ENCODE data around the gene SIMC1. TPM values are rescaled to one million over a fixed set of nuclear protein-coding genes. Genes with fewer than 3 reads are reported as not detected.

The SIMC1 gene
- total RNA-seq, 1 experiment from 2014 or later, result 19.7 TPM

DNA sequence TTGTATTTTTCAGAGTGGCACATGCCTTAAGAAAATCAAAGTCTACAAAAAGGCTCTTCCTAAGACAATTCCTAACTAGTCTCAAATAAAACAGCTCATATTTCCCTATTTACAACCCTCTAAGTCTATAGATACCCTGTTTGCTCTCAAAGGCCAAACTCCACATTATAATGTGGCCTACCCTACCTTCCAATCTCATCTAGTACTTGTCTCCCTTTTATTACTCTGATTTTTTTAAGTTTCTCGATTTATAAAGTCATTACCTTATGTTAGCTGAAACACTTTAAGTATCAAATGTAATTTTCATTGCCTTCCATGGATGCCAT, 103.9 kb downstream of the SIMC1 start:
- intact Hi-C loops (cut with micrococcal nuclease), result no loop called here
- Histone ChIP-seq H3K27ac (ENCODE audit: low read depth, low read length) (no peak overlapping the region), H2AFZ (ENCODE audit: low read depth, low read length, poor library complexity, severe bottlenecking) (no peak overlapping the region), H3K9me2 (ENCODE audit: insufficient read depth) (no peaks in the 10 kb centered on the region), H3K9me3 (ENCODE audit: control insufficient read depth in 1 of 2, insufficient read depth in 1 of 2, low read depth in 1 of 2, low read length in 2 of 2) (no peaks in the 10 kb centered on the region), H3K4me2 (ENCODE audit: low read length) (no peak overlapping the region), H3K79me2 (ENCODE audit: insufficient read depth, low read length) (no peaks in the 10 kb centered on the region), H3K9ac (ENCODE audit: low read length) (no peak overlapping the region), H3K4me1 (ENCODE audit: control insufficient read depth in 1 of 2, insufficient read depth in 2 of 2, low read length in 2 of 2) (no peaks in the 10 kb centered on the region), H3K36me3 (ENCODE audit: control insufficient read depth in 1 of 2, insufficient read depth in 2 of 2, low read length in 2 of 2) (peaks cover 13 to 24% of the 10 kb centered on the region in 2 experiments; a peak in 3 of 4 replicates), H3K4me3 (replicated peaks in 1 of 2; ENCODE audit: low read depth in 1 of 2, low read length in 2 of 2) (no peak overlapping the region), H3K27me3 (ENCODE audit: insufficient read depth, low read length) (no peaks in the 10 kb centered on the region), H4K20me1 (ENCODE audit: insufficient read depth) (no peaks in the 10 kb centered on the region)
- BruUV-seq (replicated peaks), result no TSS peak
- TF ChIP-seq EGR1 (IDR thresholded peaks at IDR 0.05; ENCODE audit: low read depth) (no peak), TCF7L2 (IDR thresholded peaks at IDR 0.05; ENCODE audit: borderline replicate concordance, extremely low read depth, insufficient read depth, insufficient read length) (no peak), SRF (IDR thresholded peaks at IDR 0.05; ENCODE audit: low read depth) (no peak), EZH2phosphoT487 (IDR thresholded peaks at IDR 0.05; ENCODE audit: borderline replicate concordance) (no peak), POLR2AphosphoS5 (IDR thresholded peaks at IDR 0.05; ENCODE audit: low read depth, low read length) (no peak), SIN3A (IDR thresholded peaks at IDR 0.05; ENCODE audit: low read depth) (no peak), CBX3 (IDR thresholded peaks at IDR 0.05; ENCODE audit: low read depth) (no peak), SP1 (IDR thresholded peaks at IDR 0.05; ENCODE audit: low read depth) (no peak), ZNF274 (IDR thresholded peaks at IDR 0.05; ENCODE audit: low read depth, low read length) (no peak), POLR2A (IDR thresholded peaks at IDR 0.05; ENCODE audit: borderline replicate concordance, extremely low read depth, insufficient read depth, insufficient read length) (no peak), ELF1 (IDR thresholded peaks at IDR 0.05; ENCODE audit: borderline replicate concordance, low read depth) (no peak), ZFX (IDR thresholded peaks at IDR 0.05) (no peak), RAD21 (IDR thresholded peaks at IDR 0.05; ENCODE audit: low read depth) (no peak), ATF3 (IDR thresholded peaks at IDR 0.05) (no peak), FOSL1 (IDR thresholded peaks at IDR 0.05; ENCODE audit: low read depth) (no peak), YY1 (IDR thresholded peaks at IDR 0.05; ENCODE audit: extremely low read depth, insufficient replicate concordance, low read depth, low read length) (no peak), CTCF (IDR thresholded peaks at IDR 0.05 in 2 of 3, conservative IDR thresholded peaks at IDR 0.05 in 1 of 3; ENCODE audit: borderline replicate concordance in 1 of 3, insufficient read depth in 1 of 3, low read depth in 2 of 3, low read length in 2 of 3) (no peak), JUND (IDR thresholded peaks at IDR 0.05) (no peak)
- TF ChIP-seq, protein P1, sequence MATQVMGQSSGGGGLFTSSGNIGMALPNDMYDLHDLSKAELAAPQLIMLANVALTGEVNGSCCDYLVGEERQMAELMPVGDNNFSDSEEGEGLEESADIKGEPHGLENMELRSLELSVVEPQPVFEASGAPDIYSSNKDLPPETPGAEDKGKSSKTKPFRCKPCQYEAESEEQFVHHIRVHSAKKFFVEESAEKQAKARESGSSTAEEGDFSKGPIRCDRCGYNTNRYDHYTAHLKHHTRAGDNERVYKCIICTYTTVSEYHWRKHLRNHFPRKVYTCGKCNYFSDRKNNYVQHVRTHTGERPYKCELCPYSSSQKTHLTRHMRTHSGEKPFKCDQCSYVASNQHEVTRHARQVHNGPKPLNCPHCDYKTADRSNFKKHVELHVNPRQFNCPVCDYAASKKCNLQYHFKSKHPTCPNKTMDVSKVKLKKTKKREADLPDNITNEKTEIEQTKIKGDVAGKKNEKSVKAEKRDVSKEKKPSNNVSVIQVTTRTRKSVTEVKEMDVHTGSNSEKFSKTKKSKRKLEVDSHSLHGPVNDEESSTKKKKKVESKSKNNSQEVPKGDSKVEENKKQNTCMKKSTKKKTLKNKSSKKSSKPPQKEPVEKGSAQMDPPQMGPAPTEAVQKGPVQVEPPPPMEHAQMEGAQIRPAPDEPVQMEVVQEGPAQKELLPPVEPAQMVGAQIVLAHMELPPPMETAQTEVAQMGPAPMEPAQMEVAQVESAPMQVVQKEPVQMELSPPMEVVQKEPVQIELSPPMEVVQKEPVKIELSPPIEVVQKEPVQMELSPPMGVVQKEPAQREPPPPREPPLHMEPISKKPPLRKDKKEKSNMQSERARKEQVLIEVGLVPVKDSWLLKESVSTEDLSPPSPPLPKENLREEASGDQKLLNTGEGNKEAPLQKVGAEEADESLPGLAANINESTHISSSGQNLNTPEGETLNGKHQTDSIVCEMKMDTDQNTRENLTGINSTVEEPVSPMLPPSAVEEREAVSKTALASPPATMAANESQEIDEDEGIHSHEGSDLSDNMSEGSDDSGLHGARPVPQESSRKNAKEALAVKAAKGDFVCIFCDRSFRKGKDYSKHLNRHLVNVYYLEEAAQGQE (IDR thresholded peaks at IDR 0.05; ENCODE audit: low read depth), result no peak
- RAD21 ChIA-PET (ENCODE audit: low non-redundant PET in 1 of 2, low total read pairs in 2 of 2, uncharacterized antibody in 2 of 2, unreplicated experiment in 2 of 2), result no interaction called here
- CTCF ChIA-PET, result no interaction called here
- ATAC-seq, result no peak
- POLR2A ChIA-PET, result no interaction called here
- no peak for DNase-seq (ENCODE audit: low read depth, low spot score)
